Measurements from ENCODE around the gene FOXE3. TPM values are rescaled to one million over a fixed set of nuclear protein-coding genes. Genes with fewer than 3 reads are reported as not detected.

The FOXE3 gene
- total RNA-seq, 1 donor from 2014 or later, result not detected

DNA sequence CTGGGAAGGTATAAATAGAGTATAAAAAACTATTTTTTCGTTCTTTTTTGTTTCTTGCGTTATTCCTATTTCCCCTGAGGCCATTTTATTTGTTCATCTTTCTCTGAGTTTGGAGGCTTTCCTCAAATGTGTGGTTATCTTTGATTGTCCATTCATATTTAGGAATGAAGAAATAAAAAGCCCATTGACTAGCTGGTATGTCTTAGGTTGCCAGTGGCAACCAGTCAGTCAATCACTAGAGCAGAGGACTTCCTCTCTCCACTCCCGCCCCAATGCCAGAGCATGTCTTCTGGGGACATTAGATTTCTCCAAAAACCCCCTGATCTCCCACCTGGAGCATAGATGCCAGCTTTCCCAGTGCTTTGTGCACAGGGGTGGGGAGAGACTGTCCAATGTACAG, 20.7 kb upstream of the FOXE3 start:
- Mint-ChIP-seq H3K9me3 (ENCODE audit: unreplicated experiment) (no peaks in the 10 kb centered on the region), H3K27ac (ENCODE audit: unreplicated experiment) (no peak overlapping the region), H3K27me3 (ENCODE audit: unreplicated experiment) (no peaks in the 10 kb centered on the region), H3K4me1 (ENCODE audit: unreplicated experiment) (no peaks in the 10 kb centered on the region), H3K36me3 (ENCODE audit: low read depth, unreplicated experiment) (peaks cover 4% of the 10 kb centered on the region), H3K4me3 (ENCODE audit: unreplicated experiment) (no peak overlapping the region)
- DNase-seq (ENCODE audit: low spot score), result no peak
- TF ChIP-seq, protein P1, sequence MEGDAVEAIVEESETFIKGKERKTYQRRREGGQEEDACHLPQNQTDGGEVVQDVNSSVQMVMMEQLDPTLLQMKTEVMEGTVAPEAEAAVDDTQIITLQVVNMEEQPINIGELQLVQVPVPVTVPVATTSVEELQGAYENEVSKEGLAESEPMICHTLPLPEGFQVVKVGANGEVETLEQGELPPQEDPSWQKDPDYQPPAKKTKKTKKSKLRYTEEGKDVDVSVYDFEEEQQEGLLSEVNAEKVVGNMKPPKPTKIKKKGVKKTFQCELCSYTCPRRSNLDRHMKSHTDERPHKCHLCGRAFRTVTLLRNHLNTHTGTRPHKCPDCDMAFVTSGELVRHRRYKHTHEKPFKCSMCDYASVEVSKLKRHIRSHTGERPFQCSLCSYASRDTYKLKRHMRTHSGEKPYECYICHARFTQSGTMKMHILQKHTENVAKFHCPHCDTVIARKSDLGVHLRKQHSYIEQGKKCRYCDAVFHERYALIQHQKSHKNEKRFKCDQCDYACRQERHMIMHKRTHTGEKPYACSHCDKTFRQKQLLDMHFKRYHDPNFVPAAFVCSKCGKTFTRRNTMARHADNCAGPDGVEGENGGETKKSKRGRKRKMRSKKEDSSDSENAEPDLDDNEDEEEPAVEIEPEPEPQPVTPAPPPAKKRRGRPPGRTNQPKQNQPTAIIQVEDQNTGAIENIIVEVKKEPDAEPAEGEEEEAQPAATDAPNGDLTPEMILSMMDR (IDR thresholded peaks at IDR 0.05; ENCODE audit: unreplicated experiment), result no peak

GRCh38 chr1:47396671-47397196, 19.4 kb upstream of the FOXE3 start:
- no peak for DNase-seq (ENCODE audit: low spot score)
- TF ChIP-seq, protein P1 (IDR thresholded peaks at IDR 0.05; ENCODE audit: unreplicated experiment), result no peak
- Mint-ChIP-seq H3K4me1 (ENCODE audit: unreplicated experiment) (no peaks in the 10 kb centered on the region), H3K27ac (ENCODE audit: unreplicated experiment) (no peak overlapping the region), H3K4me3 (ENCODE audit: unreplicated experiment) (no peak overlapping the region), H3K27me3 (ENCODE audit: unreplicated experiment) (no peaks in the 10 kb centered on the region), H3K36me3 (ENCODE audit: low read depth, unreplicated experiment) (peaks cover 3% of the 10 kb centered on the region), H3K9me3 (ENCODE audit: unreplicated experiment) (no peaks in the 10 kb centered on the region)

DNA sequence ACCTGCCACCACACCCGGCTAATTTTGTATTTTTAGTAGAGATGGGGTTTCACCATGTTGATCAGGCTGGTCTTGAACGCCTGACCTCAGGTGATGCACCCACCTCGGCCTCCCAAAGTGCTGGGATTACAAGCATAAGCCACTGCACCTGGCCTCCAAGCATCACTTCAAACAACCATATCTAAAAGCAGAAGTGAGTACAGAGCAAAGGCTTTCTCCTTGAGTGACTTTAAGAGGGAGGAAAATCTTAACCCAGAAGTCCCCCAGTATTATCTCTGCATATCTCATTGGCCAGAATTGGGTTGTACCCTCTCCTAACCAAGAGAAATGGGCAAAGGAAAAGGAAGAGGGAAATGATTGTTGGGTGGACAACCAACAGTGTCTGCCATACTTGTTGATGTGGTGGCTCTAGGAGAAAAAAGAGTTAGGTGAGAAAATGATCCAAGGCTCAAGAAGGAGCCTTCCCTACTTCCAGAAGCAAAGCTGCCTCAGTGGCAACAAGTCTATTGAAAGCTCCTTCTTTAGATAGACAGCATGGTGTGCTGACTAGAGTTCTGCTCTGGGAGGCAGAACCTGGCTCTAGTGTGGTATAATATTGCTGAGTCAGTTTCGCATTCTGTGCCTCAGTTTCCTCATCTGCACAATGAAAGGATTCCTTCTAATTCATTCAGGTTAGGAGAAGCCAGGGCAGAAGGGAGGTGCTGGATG, 16.8 kb upstream of the FOXE3 start:
- Mint-ChIP-seq H3K4me1 (ENCODE audit: unreplicated experiment) (no peaks in the 10 kb centered on the region), H3K4me3 (ENCODE audit: unreplicated experiment) (no peak overlapping the region), H3K27ac (ENCODE audit: unreplicated experiment) (no peak overlapping the region), H3K36me3 (ENCODE audit: low read depth, unreplicated experiment) (no peaks in the 10 kb centered on the region), H3K9me3 (ENCODE audit: unreplicated experiment) (no peaks in the 10 kb centered on the region), H3K27me3 (ENCODE audit: unreplicated experiment) (no peaks in the 10 kb centered on the region)
- no peak for DNase-seq (ENCODE audit: low spot score)
- TF ChIP-seq, protein P1 (IDR thresholded peaks at IDR 0.05; ENCODE audit: unreplicated experiment), result no peak

DNA sequence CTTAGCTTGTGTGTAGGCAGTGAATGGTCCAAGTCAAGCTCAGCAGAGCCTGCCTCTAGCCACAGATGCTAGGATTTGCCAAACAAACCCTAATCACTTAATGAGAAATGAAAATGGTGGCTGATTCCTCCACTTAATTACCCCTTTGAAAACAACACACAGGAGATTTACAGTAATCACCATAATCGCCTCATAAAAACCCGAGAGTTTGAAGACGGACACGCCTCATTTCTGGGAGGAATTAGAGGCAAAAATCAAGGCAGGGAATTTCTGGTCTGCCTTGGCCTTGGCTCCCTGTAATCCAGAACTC, 16.3 kb upstream of the FOXE3 start:
- H3K27ac Mint-ChIP-seq (ENCODE audit: unreplicated experiment), result no peak overlapping the region
- no peaks in the 10 kb centered on the region for H3K27me3 Mint-ChIP-seq (ENCODE audit: unreplicated experiment)
- no peak overlapping the region for H3K4me3 Mint-ChIP-seq (ENCODE audit: unreplicated experiment)
- DNase-seq (ENCODE audit: low spot score), result no peak
- H3K4me1 Mint-ChIP-seq (ENCODE audit: unreplicated experiment), result no peaks in the 10 kb centered on the region
- TF ChIP-seq, protein P1 (IDR thresholded peaks at IDR 0.05; ENCODE audit: unreplicated experiment), result no peak
- no peaks in the 10 kb centered on the region for H3K9me3 Mint-ChIP-seq (ENCODE audit: unreplicated experiment)
- no peaks in the 10 kb centered on the region for H3K36me3 Mint-ChIP-seq (ENCODE audit: low read depth, unreplicated experiment)

GRCh38 chr1:47401761-47402160, 14.3 kb upstream of the FOXE3 start:
- Mint-ChIP-seq H3K9me3 (ENCODE audit: unreplicated experiment) (no peaks in the 10 kb centered on the region), H3K27me3 (ENCODE audit: unreplicated experiment) (no peaks in the 10 kb centered on the region), H3K4me3 (ENCODE audit: unreplicated experiment) (no peak overlapping the region), H3K36me3 (ENCODE audit: low read depth, unreplicated experiment) (no peaks in the 10 kb centered on the region), H3K4me1 (ENCODE audit: unreplicated experiment) (peaks cover 4% of the 10 kb centered on the region), H3K27ac (ENCODE audit: unreplicated experiment) (no peak overlapping the region)
- DNase-seq (ENCODE audit: low spot score), result no peak
- TF ChIP-seq, protein P1 (IDR thresholded peaks at IDR 0.05; ENCODE audit: unreplicated experiment), result no peak

Data from endothelial cell (in vitro differentiated cells).